ENCODE results near the gene SLX9. TPM values are rescaled to one million over a fixed set of nuclear protein-coding genes. Genes with fewer than 3 reads are reported as not detected.

SLX9 gene
- polyA plus RNA-seq, 1 of the 3 experiments (the other 2 are of a cell fraction): 42.9 TPM

GRCh38 chr21:44940116-44940631 is 345 bp downstream of the SLX9 start:
- H3K79me2 ChIP-seq (ENCODE audit: insufficient read depth): peaks cover 56% of the 10 kb centered on the region
- peak overlapping the region; percentile 79; the same call in 1 of the 2 replicates for H2AFZ ChIP-seq (ENCODE audit: low read depth)
- peak overlapping the region; percentile 97 to 98 for H3K4me3 ChIP-seq (ENCODE audit: low read depth in 2 of 2, low read length in 1 of 2)
- H3K36me3 ChIP-seq (replicated peaks in 1 of 2; ENCODE audit: control insufficient read depth in 1 of 2, insufficient read depth in 2 of 2, low read length in 1 of 2): peaks cover 4 to 23% of the 10 kb centered on the region in 2 experiments
- no peak for TF ChIP-seq EP300 (IDR thresholded peaks at IDR 0.05; ENCODE audit: borderline replicate concordance in 1 of 2, low read depth in 1 of 2, low read length in 1 of 2)
- TF ChIP-seq CTCF (IDR thresholded peaks at IDR 0.05): no peak
- TF ChIP-seq, protein P1, sequence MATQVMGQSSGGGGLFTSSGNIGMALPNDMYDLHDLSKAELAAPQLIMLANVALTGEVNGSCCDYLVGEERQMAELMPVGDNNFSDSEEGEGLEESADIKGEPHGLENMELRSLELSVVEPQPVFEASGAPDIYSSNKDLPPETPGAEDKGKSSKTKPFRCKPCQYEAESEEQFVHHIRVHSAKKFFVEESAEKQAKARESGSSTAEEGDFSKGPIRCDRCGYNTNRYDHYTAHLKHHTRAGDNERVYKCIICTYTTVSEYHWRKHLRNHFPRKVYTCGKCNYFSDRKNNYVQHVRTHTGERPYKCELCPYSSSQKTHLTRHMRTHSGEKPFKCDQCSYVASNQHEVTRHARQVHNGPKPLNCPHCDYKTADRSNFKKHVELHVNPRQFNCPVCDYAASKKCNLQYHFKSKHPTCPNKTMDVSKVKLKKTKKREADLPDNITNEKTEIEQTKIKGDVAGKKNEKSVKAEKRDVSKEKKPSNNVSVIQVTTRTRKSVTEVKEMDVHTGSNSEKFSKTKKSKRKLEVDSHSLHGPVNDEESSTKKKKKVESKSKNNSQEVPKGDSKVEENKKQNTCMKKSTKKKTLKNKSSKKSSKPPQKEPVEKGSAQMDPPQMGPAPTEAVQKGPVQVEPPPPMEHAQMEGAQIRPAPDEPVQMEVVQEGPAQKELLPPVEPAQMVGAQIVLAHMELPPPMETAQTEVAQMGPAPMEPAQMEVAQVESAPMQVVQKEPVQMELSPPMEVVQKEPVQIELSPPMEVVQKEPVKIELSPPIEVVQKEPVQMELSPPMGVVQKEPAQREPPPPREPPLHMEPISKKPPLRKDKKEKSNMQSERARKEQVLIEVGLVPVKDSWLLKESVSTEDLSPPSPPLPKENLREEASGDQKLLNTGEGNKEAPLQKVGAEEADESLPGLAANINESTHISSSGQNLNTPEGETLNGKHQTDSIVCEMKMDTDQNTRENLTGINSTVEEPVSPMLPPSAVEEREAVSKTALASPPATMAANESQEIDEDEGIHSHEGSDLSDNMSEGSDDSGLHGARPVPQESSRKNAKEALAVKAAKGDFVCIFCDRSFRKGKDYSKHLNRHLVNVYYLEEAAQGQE (IDR thresholded peaks at IDR 0.05; ENCODE audit: low read depth, low read length): no peak
- TF ChIP-seq, protein P2, sequence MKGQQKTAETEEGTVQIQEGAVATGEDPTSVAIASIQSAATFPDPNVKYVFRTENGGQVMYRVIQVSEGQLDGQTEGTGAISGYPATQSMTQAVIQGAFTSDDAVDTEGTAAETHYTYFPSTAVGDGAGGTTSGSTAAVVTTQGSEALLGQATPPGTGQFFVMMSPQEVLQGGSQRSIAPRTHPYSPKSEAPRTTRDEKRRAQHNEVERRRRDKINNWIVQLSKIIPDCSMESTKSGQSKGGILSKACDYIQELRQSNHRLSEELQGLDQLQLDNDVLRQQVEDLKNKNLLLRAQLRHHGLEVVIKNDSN (IDR thresholded peaks at IDR 0.05; ENCODE audit: borderline replicate concordance, low read depth): no peak
- no peak for TF ChIP-seq PBX3 (IDR thresholded peaks at IDR 0.05)
- no peak for TF ChIP-seq FOXJ3 (CRISPR knock-in tag; IDR thresholded peaks at IDR 0.05)
- no peak for TF ChIP-seq FOSL2 (IDR thresholded peaks at IDR 0.05; ENCODE audit: borderline replicate concordance, low read depth)
- TF ChIP-seq NRF1 (IDR thresholded peaks at IDR 0.05; ENCODE audit: low read depth, low read length): no peak
- TF ChIP-seq, protein P3, sequence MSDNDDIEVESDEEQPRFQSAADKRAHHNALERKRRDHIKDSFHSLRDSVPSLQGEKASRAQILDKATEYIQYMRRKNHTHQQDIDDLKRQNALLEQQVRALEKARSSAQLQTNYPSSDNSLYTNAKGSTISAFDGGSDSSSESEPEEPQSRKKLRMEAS (IDR thresholded peaks at IDR 0.05; ENCODE audit: low read depth): no peak
- TF ChIP-seq, protein P4, sequence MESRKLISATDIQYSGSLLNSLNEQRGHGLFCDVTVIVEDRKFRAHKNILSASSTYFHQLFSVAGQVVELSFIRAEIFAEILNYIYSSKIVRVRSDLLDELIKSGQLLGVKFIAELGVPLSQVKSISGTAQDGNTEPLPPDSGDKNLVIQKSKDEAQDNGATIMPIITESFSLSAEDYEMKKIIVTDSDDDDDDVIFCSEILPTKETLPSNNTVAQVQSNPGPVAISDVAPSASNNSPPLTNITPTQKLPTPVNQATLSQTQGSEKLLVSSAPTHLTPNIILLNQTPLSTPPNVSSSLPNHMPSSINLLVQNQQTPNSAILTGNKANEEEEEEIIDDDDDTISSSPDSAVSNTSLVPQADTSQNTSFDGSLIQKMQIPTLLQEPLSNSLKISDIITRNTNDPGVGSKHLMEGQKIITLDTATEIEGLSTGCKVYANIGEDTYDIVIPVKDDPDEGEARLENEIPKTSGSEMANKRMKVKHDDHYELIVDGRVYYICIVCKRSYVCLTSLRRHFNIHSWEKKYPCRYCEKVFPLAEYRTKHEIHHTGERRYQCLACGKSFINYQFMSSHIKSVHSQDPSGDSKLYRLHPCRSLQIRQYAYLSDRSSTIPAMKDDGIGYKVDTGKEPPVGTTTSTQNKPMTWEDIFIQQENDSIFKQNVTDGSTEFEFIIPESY (IDR thresholded peaks at IDR 0.05; ENCODE audit: borderline replicate concordance, low read depth): no peak
- TF ChIP-seq IRF3 (IDR thresholded peaks at IDR 0.05; ENCODE audit: low read depth, low read length): no peak
- no peak for TF ChIP-seq MEF2A (IDR thresholded peaks at IDR 0.05; ENCODE audit: borderline replicate concordance, low read depth)
- no peak for TF ChIP-seq SMC3 (IDR thresholded peaks at IDR 0.05; ENCODE audit: low read depth, low read length)
- TF ChIP-seq JUND (IDR thresholded peaks at IDR 0.05): no peak
- ChIA-PET CTCF (interaction anchor here (1.0 to 2.7 kb wide), 9 partner anchors 9 to 200 kb away, joined by 3 to 25 read pairs (median 4); no protein-coding TSS in a partner anchor), POLR2A (interaction anchor here (0.6 to 1.0 kb wide), 2 partner anchors 124 to 197 kb away, joined by 3 read pairs; no protein-coding TSS in a partner anchor)
- H3K4me2 ChIP-seq: peak overlapping the region; percentile 91
- no peaks in the 10 kb centered on the region for H3K27me3 ChIP-seq (ENCODE audit: insufficient read depth)
- H3K9me2 ChIP-seq: no peaks in the 10 kb centered on the region
- DNase-seq: no peak
- H3K27ac ChIP-seq (ENCODE audit: low read depth in 2 of 2, low read length in 1 of 2): peak overlapping the region; percentile 41 to 54; a peak in 3 of 4 replicates
- H3K4me1 ChIP-seq (ENCODE audit: control insufficient read depth in 1 of 2, insufficient read depth in 2 of 2, low read depth in 1 of 2, low read length in 1 of 2): peaks cover 8 to 19% of the 10 kb centered on the region in 2 experiments; a peak in 3 of 4 replicates
- H3K9ac ChIP-seq: peak overlapping the region; percentile 80
- WGBS (ENCODE audit: low lambda C conversion rate): 0% methylated on average over 9 of the region's 53 CpGs
- H3F3A ChIP-seq (replicated peaks; ENCODE audit: insufficient read depth): peaks cover 5% of the 10 kb centered on the region
- H3K9me3 ChIP-seq: no peaks in the 10 kb centered on the region
- H4K20me1 ChIP-seq (ENCODE audit: insufficient read depth): peaks cover 25% of the 10 kb centered on the region

Measured in SK-N-SH (cell line).